A549 treated with CpdA at 1 μM for 4 hours (cell line): Measurements from ENCODE around the gene RBM43. TPM values are rescaled to one million over a fixed set of nuclear protein-coding genes. Genes with fewer than 3 reads are reported as not detected.

Experiments
- total RNA-seq: library from RNA; stranded (reverse); fragments of 200-300 nt; extraction: Qiagen RNA extraction; gene quantifications from 5 replicates; pipeline ENCODE4 v1.2.3, GENCODE V29; 2022; ENCODE audit warnings: low read depth

RBM43 gene
- total RNA-seq: 2.8 to 5.0 TPM (median 3.4 TPM) in 5 replicates

GRCh38 chr2:151261231-151261976 lies at the start of gene RBM43:
Gene RBM43 (minus strand): TSS chr2:151261863. CDS start chr2:151261727, 136 bp downstream.

Other genes with a start within 250 kb of the RBM43 start
- gene NMI, start 27.8 kb upstream of the RBM43 start, total RNA-seq: 11.5 to 16.0 TPM (median 12.4 TPM) in 5 replicates
- gene TNFAIP6, start 95.7 kb upstream of the RBM43 start, total RNA-seq: 1.1 to 1.6 TPM (median 1.4 TPM) in 5 replicates
- 14.1 to 31.0 TPM (median 17.6 TPM) in 5 replicates for gene RIF1, start 148.0 kb upstream of the RBM43 start, total RNA-seq